Duodenal mucosa (tissue), 2 donors: ENCODE data around the gene GEMIN4.
"Not testable (repeated sequence)": the region's sequence is repeated elsewhere in the genome, so short reads cannot be mapped to it uniquely, and the experiment has no call there.

Source experiments
- H3K27ac ChIP-seq: one replicate; pipeline ENCODE4 v1.7.0; 2013; ENCODE audit warnings: low read depth, low read length
- H3K27me3 ChIP-seq, 2 donors: one replicate each; pipeline ENCODE4 v1.7.0; 2013; ENCODE audit warnings: low read length in 2 of 2, control low read depth in 1 of 2; ENCODE audit not compliant: insufficient read depth in 2 of 2, control insufficient read depth in 1 of 2
- H3K36me3 ChIP-seq, 2 donors: one replicate each; pipeline ENCODE4 v1.7.0; 2013; ENCODE audit warnings: low read length in 2 of 2, control low read depth in 1 of 2; ENCODE audit not compliant: insufficient read depth in 2 of 2, control insufficient read depth in 1 of 2
- H3K4me1 ChIP-seq, 2 donors: one replicate each; pipeline ENCODE4 v1.7.0; 2013; ENCODE audit warnings: low read length in 2 of 2, control low read depth in 1 of 2; ENCODE audit not compliant: insufficient read depth in 2 of 2, control insufficient read depth in 1 of 2
- H3K4me3 ChIP-seq, 2 donors: one replicate each; pipeline ENCODE4 v1.7.0; 2013; ENCODE audit warnings: low read length in 2 of 2, low read depth in 1 of 2
- H3K9ac ChIP-seq, 2 donors: one replicate each; pipeline ENCODE4 v1.7.0; 2013; ENCODE audit warnings: low read length in 2 of 2, low read depth in 1 of 2
- H3K9me3 ChIP-seq, 2 donors: one replicate each; pipeline ENCODE4 v1.7.0; 2013; ENCODE audit warnings: low read length in 2 of 2, control low read depth in 1 of 2; ENCODE audit not compliant: control insufficient read depth in 1 of 2

Gene GEMIN4

GRCh38 chr17:755319-755961 lies 3.4 kb upstream of the GEMIN4 start:
- H3K9me3 ChIP-seq, H3K4me3 ChIP-seq, H3K9ac ChIP-seq, H3K27ac ChIP-seq, H3K27me3 ChIP-seq: not testable (repeated sequence)
- Histone ChIP-seq H3K4me1 (peaks cover 15 to 19% of the 10 kb centered on the region in 2 donors), H3K36me3 (peaks cover 21 to 25% of the 10 kb centered on the region in 2 donors)

DNA sequence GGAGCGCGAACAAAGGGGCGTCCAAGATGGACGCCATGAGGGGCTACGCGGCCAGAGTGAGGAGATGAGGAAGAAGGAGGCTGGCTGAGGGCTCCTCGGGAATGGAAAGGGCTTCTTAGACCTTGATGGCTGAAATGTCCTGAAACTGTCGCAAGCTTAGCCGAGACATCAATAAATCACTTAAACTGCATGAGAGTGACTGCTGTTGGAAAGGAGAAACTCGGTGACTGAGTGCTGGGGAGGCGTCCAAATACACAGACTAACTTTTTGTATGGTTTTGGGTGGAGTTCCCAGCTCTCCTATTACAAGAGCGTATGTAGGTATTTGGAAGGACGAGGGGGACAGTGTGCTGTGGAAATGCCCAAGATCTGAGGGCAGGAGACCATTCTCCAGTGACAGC lies 1.4 kb upstream of the GEMIN4 start:
- no peak overlapping the region for H3K4me3 ChIP-seq
- H3K27ac ChIP-seq: no peak overlapping the region
- no peaks in the 10 kb centered on the region for H3K9me3 ChIP-seq
- H3K4me1 ChIP-seq: peaks cover 16 to 25% of the 10 kb centered on the region in 2 donors
- H3K36me3 ChIP-seq: peaks cover 12 to 13% of the 10 kb centered on the region in 2 donors
- H3K9ac ChIP-seq: no peak overlapping the region
- no peaks in the 10 kb centered on the region for H3K27me3 ChIP-seq

- Histone ChIP-seq H3K36me3 (peaks cover 9 to 15% of the 10 kb centered on the region in 2 donors), H3K9me3 (no peaks in the 10 kb centered on the region)
Observed at GRCh38 chr17:752620-753219, 656 bp upstream of the GEMIN4 start.

GRCh38 chr17:751269-752001 lies 629 bp downstream of the GEMIN4 start:
- H3K4me1 ChIP-seq: peaks cover 16 to 25% of the 10 kb centered on the region in 2 donors
- peak overlapping the region; percentile 8 for H3K27ac ChIP-seq
- no peaks in the 10 kb centered on the region for H3K27me3 ChIP-seq
- H3K36me3 ChIP-seq: peaks cover 12 to 19% of the 10 kb centered on the region in 2 donors
- H3K9me3 ChIP-seq: no peaks in the 10 kb centered on the region
- H3K4me3 ChIP-seq: peak overlapping the region; percentile 88 to 89
- peak overlapping the region; percentile 77 to 85 for H3K9ac ChIP-seq

More at GRCh38 chr17:752620-753219, 656 bp upstream of the GEMIN4 start:
- Histone ChIP-seq H3K4me3 (peak overlapping the region; percentile 88 to 89), H3K4me1 (peaks cover 16 to 25% of the 10 kb centered on the region in 2 donors), H3K9ac (peak overlapping the region; percentile 77 to 85), H3K27ac (no peak overlapping the region), H3K27me3 (no peaks in the 10 kb centered on the region)

DNA sequence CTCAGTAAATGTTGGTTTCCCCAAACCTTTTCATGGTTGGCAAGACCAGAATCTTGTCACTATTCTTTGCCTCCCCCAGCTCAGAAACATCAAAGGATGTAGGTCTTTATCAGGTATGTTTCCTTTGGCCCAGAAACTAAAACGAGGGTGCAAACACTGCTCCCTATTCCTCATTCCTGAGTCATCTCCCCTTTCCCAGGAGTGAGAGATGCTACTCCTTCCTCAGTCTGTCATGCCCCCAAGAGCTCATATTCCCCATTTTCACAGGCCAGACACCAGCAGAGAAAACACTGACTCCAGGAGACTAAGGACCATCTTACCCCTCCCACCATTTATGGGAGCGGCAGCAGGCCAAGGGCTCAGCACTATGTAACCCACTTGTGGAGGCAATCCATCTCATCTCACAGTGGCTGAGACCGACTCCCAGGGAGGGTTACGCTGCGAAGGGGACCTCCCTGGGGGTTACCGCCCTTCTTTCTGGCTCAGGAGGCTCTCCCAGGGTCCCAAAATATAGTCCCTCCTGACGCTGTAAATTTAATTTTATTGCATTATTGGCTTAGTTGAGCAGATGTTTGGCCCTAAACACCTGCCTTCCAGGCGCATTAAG lies 1.5 kb downstream of the GEMIN4 start:
- no peaks in the 10 kb centered on the region for H3K27me3 ChIP-seq
- peaks cover 16 to 25% of the 10 kb centered on the region in 2 donors for H3K4me1 ChIP-seq
- H3K9me3 ChIP-seq: no peaks in the 10 kb centered on the region
- peaks cover 14 to 28% of the 10 kb centered on the region in 2 donors for H3K36me3 ChIP-seq
- H3K27ac ChIP-seq: no peak overlapping the region
- peak overlapping the region; percentile 44 to 77 for H3K9ac ChIP-seq
- peak overlapping the region; percentile 88 to 89 for H3K4me3 ChIP-seq

GRCh38 chr17:749359-749758 lies 2.7 kb downstream of the GEMIN4 start:
- H3K27ac ChIP-seq, H3K4me3 ChIP-seq, H3K9ac ChIP-seq, H3K27me3 ChIP-seq, H3K9me3 ChIP-seq: not testable (repeated sequence)
- H3K4me1 ChIP-seq: peaks cover 16 to 25% of the 10 kb centered on the region in 2 donors
- H3K36me3 ChIP-seq: peaks cover 22 to 40% of the 10 kb centered on the region in 2 donors

DNA sequence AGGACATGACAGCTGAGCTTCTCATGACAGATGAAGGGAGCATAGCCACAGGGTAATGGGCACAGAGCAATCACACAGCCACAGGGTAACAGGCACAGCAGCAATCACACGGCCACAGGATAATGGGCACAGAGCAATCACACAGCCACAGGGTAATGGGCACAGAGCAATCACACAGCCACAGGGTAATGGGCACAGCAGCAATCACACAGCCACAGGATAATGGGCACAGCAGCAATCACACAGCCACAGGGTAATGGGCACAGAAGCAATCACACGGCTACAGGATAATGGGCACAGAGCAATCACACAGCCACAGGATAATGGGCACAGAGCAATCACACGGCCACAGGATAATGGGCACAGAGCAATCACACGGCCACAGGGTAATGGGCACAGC lies 3.5 kb downstream of the GEMIN4 start:
- H3K9me3 ChIP-seq, H3K27ac ChIP-seq, H3K27me3 ChIP-seq, H3K4me3 ChIP-seq, H3K9ac ChIP-seq: not testable (repeated sequence)
- peaks cover 16 to 25% of the 10 kb centered on the region in 2 donors for H3K4me1 ChIP-seq
- H3K36me3 ChIP-seq: peaks cover 28 to 47% of the 10 kb centered on the region in 2 donors

DNA sequence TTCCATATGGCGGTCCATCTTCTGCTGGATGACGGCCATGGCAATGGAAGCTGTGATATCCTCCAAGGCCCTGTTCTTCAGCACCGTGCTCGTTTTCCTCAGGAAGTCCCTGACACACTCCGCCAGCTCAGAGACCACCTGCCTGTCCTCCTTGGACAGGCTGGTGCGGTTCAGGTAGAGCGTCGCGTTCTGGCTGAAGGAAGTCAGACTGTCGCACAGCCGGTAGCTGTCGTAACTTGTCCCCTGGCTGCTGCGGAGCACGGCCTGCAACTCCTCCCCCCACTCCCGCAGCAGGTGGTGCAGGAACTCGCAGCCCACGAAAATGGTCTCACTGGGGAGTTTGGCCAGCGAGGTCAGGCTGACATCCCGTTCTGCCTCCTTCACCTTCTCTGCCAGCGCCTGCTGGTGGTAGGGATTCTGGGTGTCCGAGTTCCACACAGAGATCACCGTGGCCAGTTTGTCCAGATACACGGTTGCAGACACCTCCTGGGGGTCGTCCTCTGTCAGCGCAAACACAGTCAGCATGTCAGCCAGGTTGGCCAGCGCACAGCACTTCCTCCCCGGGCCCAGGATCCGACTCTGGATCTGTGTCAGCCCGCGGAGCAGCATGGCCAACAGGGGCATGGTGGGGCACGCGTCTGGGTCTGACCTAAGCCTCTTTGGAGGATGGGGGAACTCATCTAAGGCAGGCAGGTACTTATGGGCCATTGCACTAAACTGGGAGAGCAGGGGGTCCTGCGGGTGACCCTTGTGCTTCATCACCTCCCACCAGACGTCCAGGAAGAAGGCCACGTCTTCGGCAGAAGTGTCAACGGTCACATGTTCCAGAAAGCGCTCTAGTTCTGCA lies 5.1 kb downstream of the GEMIN4 start:
- no peaks in the 10 kb centered on the region for H3K27me3 ChIP-seq
- H3K9ac ChIP-seq: no peak overlapping the region
- no peaks in the 10 kb centered on the region for H3K9me3 ChIP-seq
- H3K27ac ChIP-seq: no peak overlapping the region
- no peak overlapping the region for H3K4me3 ChIP-seq
- peaks cover 12 to 19% of the 10 kb centered on the region in 2 donors for H3K4me1 ChIP-seq
- peaks cover 32 to 62% of the 10 kb centered on the region in 2 donors for H3K36me3 ChIP-seq

GRCh38 chr17:746181-746580 lies 5.9 kb downstream of the GEMIN4 start:
- no peaks in the 10 kb centered on the region for H3K27me3 ChIP-seq
- peaks cover 40 to 70% of the 10 kb centered on the region in 2 donors for H3K36me3 ChIP-seq
- no peaks in the 10 kb centered on the region for H3K9me3 ChIP-seq
- H3K9ac ChIP-seq: no peak overlapping the region
- H3K27ac ChIP-seq: no peak overlapping the region
- H3K4me1 ChIP-seq: peaks cover 9 to 14% of the 10 kb centered on the region in 2 donors
- H3K4me3 ChIP-seq: no peak overlapping the region
